22Rv1 (cell line): ENCODE measurements around the gene RAB43.

Experiments
- CTCF ChIP-seq: fragments of 450-650 bp; IDR thresholded peaks from 2 replicates; pipeline ENCODE4 v1.5.1; 2017; ENCODE audit warnings: mild to moderate bottlenecking
- ZFX ChIP-seq: fragments of 450-650 bp; IDR thresholded peaks from 2 replicates; pipeline ENCODE4 v1.6.1; 2017; ENCODE audit warnings: antibody characterized with exemption, borderline replicate concordance

- TF ChIP-seq CTCF (no peak), ZFX (no peak)
These were observed 43.1 kb downstream of the RAB43 start for GRCh38 chr3:129078510-129078909.
